Muscle layer of colon (tissue), 2 donors: ENCODE measurements around the gene MAPKAP1.

ENCODE experiments used
- H3K27ac ChIP-seq: one replicate; pipeline ENCODE4 v1.7.0; 2013; ENCODE audit warnings: low read depth, mild to moderate bottlenecking, low read length, moderate library complexity
- H3K27me3 ChIP-seq, 2 donors: one replicate each; pipeline ENCODE4 v1.7.0; 2013; ENCODE audit warnings: low read length in 2 of 2, mild to moderate bottlenecking in 2 of 2; ENCODE audit not compliant: insufficient read depth in 2 of 2, control insufficient read depth in 1 of 2
- H3K36me3 ChIP-seq: one replicate; pipeline ENCODE4 v1.7.0; 2013; ENCODE audit warnings: mild to moderate bottlenecking, low read length; ENCODE audit not compliant: insufficient read depth
- H3K4me1 ChIP-seq: one replicate; pipeline ENCODE4 v1.7.0; 2013; ENCODE audit warnings: mild to moderate bottlenecking, low read length; ENCODE audit not compliant: insufficient read depth
- H3K4me3 ChIP-seq, 2 donors: one replicate each; pipeline ENCODE4 v1.7.0; 2013; ENCODE audit warnings: low read length in 2 of 2, low read depth in 1 of 2, mild to moderate bottlenecking in 1 of 2, moderate library complexity in 1 of 2
- H3K9ac ChIP-seq: one replicate; pipeline ENCODE4 v1.7.0; 2013; ENCODE audit warnings: low read length
- H3K9me3 ChIP-seq: one replicate; pipeline ENCODE4 v1.7.0; 2013; ENCODE audit warnings: mild to moderate bottlenecking, low read length
- donor health status: abdominal sarcoma.
- donor health status: Adenocarcinoma of cecum.

Gene MAPKAP1

DNA sequence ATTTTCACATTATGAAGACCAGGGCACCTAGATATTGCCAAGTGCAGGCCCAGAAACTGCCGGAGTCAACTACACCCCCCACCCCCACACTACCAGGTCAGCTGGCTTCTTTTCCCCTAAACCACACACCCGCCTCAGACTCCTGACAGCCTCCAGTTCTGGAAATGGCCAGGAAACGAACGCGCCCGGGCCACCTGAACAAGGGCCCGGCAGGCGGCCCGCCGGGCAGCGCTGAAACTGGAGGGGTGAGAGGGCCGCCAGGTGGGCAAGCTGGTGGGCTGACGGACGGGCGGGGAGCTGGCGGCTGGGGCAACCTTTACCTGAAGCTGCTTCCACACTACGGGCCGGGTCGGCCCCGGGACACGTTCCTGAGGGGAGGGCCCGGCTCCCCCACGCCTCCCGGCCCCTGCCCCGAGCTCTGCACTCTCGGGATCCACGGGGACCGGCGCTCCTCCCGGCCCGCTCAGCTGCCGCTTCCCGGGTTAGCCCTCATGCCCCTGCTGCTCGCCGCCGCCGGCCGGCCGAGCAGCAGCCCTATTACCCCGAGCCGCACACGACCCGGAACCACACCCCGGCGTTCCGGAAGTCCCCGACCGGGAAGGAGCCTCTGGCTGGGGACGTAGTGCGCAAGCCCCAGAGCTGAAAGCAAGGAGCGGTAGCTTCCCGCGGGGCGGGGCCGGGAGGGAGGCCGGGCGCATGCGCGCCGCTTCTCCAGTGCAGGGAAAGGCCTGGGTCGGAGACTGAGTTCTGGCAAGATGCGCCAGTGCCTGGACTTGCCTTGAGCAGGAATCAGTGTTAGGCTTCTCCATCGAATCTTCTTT, at the start of gene MAPKAP1:
MAPKAP1 (minus strand) TSS at position 558 of the 821 bp plus-strand sequence. CDS start 34,634 bp downstream, outside the sequence.
- Histone ChIP-seq H3K36me3 (no peaks in the 10 kb centered on the region), H3K27me3 (no peaks in the 10 kb centered on the region), H3K4me3 (peak within 1 kb of the TSS; percentile 90 to 94), H3K4me1 (peaks cover 20% of the 10 kb centered on the region), H3K9ac (peak within 1 kb of the TSS; percentile 68), H3K9me3 (no peaks in the 10 kb centered on the region), H3K27ac (peak within 1 kb of the TSS; percentile 94)

DNA sequence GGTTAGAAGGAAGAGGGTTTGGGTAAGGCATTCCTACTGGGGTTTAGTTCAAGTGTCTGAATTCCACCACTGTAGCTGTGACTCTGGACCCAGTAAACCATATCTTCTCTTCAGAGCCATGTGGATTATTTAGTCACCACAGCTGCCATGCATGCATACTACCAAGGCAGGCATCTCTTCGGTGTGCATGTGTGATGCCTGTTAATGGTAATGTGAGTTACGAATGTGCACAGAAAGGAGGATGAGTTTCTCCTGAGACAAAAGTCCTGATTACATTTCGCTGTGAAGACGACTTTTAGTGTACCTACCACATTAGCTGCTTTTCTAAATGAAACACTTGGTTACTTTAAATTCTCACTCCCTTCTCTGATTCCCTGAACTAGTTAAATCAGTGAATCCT, 49.5 kb upstream of the MAPKAP1 start:
- Histone ChIP-seq H3K4me3 (peak overlapping the region in 1 of 2 donors; percentile 2), H3K4me1 (peaks cover 58% of the 10 kb centered on the region), H3K27ac (no peak overlapping the region), H3K27me3 (no peaks in the 10 kb centered on the region), H3K36me3 (no peaks in the 10 kb centered on the region), H3K9me3 (no peaks in the 10 kb centered on the region), H3K9ac (no peak overlapping the region)

DNA sequence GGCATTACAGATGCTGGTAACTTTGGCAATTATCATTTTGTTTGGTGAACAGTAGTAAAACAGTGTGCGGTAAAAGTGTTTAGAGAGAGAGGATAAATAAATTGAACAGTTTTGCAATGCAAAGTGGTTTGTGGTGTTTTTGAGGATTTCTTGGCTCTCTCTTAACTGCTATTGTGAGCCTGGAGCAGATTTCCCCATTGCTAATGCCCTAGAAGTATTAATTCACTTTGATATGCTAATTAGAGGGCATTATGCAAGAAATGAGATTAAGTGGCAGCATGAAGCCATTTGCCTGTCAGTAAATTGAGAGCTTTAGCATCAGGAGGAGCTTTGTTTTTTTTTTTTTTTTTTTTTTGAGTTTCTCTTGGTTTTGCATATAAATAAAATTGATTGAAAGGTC, 48.3 kb upstream of the MAPKAP1 start:
- Histone ChIP-seq H3K9ac (peak overlapping the region; percentile 47), H3K27ac (no peak overlapping the region), H3K27me3 (no peaks in the 10 kb centered on the region), H3K36me3 (no peaks in the 10 kb centered on the region), H3K9me3 (no peaks in the 10 kb centered on the region), H3K4me1 (peaks cover 52% of the 10 kb centered on the region), H3K4me3 (no peak overlapping the region)

DNA sequence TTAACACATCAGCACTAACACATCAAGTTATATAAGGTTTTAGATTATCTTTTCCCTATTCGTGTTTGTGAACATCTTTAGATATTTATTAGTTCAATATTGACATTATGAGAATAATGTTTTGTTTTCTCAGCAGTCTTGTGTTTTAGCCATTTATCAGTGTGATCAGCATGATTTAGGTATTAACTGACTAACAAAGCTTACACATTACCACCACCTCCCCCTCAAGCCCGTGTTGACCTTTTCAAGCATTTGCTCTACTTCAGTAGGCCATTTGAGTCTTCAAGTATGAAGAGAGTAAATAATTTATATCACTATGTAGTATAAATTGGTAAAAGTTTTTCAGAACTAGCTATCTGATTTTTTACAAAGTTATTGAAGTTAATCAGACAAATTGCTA, 47.1 kb upstream of the MAPKAP1 start:
- Histone ChIP-seq H3K36me3 (no peaks in the 10 kb centered on the region), H3K9ac (no peak overlapping the region), H3K27me3 (no peaks in the 10 kb centered on the region), H3K4me1 (peaks cover 47% of the 10 kb centered on the region), H3K9me3 (no peaks in the 10 kb centered on the region), H3K27ac (peak overlapping the region; percentile 44), H3K4me3 (no peak overlapping the region)

DNA sequence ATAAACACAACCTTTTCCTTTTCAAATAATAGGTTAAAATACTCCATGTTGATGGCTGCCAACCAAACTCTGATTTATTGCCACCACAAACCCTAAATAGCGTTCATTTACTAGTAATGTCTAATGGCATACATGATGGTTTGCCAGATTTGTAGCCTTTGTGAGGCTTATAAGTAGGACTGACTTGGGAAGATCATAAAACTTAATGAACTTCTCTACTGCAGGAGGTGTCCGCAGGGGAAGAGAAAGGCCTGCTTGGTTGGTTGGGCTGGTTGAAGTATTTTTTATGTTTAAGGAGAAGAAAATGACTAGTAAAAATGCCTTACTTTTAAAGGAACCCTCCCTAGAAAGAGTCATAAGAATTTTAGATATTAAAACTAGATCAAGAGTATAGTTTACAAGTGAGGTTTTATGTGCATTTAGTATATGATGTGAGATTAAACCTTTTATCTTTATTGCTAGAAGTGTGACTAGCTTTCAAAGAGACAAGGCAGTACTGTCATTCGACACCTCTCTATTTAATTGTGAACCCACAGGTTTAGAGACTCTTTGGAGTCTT, 45.1 kb upstream of the MAPKAP1 start:
- H3K4me1 ChIP-seq, result peaks cover 31% of the 10 kb centered on the region
- H3K9me3 ChIP-seq, result no peaks in the 10 kb centered on the region
- no peaks in the 10 kb centered on the region for H3K36me3 ChIP-seq
- no peak overlapping the region for H3K27ac ChIP-seq
- peak overlapping the region; percentile 10 to 24 for H3K4me3 ChIP-seq
- H3K9ac ChIP-seq, result no peak overlapping the region
- H3K27me3 ChIP-seq, result no peaks in the 10 kb centered on the region

DNA sequence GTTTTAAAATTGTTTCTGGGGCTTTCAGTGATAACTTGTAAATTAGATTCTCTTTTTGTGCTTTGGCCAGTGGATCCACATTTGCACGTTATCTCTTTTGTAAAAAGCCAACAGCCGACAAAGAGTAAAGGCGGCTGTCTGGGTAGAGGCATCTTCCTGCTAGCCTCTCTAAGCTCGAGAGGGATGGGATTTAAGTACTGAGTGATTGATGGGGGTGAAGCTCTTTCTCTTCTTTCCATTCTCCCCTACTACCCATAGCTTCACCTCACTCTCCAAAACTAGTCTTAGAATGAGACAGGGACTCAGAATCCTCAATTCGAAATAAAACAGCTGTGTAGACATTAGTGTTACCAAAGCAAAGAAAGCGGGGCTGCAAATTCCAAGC, 43.6 kb upstream of the MAPKAP1 start:
- Histone ChIP-seq H3K9ac (peak overlapping the region; percentile 68), H3K27ac (peak overlapping the region; percentile 48), H3K36me3 (no peaks in the 10 kb centered on the region), H3K27me3 (no peaks in the 10 kb centered on the region), H3K4me3 (peak overlapping the region; percentile 1 to 96), H3K9me3 (no peaks in the 10 kb centered on the region), H3K4me1 (peaks cover 23% of the 10 kb centered on the region)

DNA sequence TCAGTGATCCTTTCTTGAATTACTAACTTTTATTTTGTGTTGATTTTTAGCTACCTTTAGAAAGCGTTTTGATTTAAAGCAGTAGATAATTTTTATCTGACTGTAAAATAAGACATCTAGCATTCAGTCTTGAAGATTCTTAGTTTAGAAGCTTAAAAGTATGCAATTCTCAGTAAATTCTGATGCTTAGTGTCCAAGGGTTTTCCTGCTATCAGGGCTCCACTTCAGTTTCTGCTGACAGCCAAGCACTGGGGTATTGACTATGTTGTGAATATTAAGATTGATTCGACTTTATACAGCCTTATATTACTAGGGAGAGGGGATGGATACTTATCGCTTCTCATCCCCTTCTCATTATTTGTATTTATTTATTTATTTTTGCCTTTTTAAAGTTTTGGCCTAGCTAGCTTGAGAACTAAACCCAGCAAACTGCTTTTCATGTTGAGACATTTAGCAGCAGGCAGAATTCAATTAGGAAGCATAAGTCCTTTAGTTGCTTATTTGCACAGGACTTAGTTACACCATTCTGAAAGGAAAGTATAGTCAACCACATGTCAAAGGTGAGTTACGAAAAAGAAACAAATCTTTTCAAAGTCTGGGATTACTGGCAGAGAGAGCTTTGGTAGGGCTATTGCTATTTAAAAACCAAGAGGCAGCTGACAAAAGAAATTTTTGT, 43.1 kb upstream of the MAPKAP1 start:
- H3K9me3 ChIP-seq, result no peaks in the 10 kb centered on the region
- no peaks in the 10 kb centered on the region for H3K36me3 ChIP-seq
- H3K9ac ChIP-seq, result peak overlapping the region; percentile 68
- H3K4me1 ChIP-seq, result peaks cover 28% of the 10 kb centered on the region
- no peaks in the 10 kb centered on the region for H3K27me3 ChIP-seq
- peak overlapping the region in 1 of 2 donors; percentile 96 for H3K4me3 ChIP-seq
- peak overlapping the region; percentile 48 for H3K27ac ChIP-seq

DNA sequence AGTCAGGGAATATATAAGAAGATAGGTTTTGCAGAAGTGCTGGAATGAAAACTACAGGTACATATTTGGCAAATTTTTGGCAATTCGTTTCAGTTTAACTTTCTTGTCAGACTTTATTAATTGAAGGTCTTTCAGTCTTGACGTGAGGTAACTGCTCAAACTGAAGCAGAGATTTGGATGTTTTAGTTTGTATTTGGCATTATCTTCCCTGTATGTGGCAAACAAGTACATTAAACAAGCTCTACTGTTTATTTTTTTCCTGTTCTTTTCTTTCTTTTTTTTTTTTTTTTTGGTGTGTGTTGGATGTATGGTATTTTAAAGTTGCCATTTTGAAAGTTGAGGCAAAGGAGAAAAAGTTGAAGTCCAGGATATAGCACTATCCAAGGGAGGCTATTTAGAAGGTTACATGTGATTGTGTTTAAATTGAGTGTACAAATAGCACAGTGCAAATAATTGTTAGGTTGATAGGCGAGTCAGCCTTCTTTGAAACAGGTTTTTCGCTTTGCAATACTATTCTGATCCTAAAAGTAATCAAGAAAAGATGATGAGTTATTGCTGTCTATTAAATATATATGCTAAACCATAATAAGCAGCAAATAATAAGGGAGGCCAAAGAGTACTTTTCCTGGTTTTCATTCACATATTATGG, 42.4 kb upstream of the MAPKAP1 start:
- peak overlapping the region; percentile 91 to 96 for H3K4me3 ChIP-seq
- no peaks in the 10 kb centered on the region for H3K36me3 ChIP-seq
- peak overlapping the region; percentile 91 for H3K27ac ChIP-seq
- H3K27me3 ChIP-seq, result no peaks in the 10 kb centered on the region
- H3K9me3 ChIP-seq, result no peaks in the 10 kb centered on the region
- H3K4me1 ChIP-seq, result peaks cover 30% of the 10 kb centered on the region
- peak overlapping the region; percentile 68 for H3K9ac ChIP-seq

DNA sequence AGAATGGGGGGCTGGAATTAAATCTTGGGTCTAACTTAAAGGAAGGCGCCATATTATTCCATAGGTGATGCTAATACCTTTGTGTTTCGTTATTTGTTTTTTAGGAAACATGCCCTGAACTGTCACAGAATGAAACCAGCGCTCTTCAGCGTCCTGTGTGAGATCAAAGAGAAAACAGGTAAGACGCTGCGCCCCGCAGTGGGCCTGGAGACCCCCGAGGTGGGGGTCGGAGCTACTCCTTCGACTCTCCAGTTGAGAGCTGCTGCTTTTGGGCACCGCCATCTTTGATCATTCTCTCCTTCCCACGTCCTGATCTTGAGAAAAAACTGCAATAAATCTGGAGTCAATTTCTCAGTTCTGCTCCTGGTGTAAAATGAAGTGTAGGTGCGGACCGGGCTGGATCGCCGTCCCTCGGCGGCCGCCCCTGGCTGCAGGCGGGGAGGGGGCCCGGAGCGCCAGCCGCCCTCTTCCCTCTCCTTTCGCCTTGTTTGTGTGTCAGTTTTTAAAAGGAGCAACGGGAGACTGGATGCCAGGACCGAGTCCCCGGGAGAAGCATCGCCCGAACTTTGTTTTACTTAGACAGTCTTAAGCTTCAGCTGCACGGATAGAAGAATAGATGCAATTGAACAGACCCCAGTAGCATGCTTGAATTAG, 41.6 kb upstream of the MAPKAP1 start:
- Histone ChIP-seq H3K36me3 (no peaks in the 10 kb centered on the region), H3K27me3 (no peaks in the 10 kb centered on the region), H3K27ac (peak overlapping the region; percentile 91), H3K9ac (peak overlapping the region; percentile 68), H3K4me3 (peak overlapping the region; percentile 91 to 96), H3K4me1 (peaks cover 23% of the 10 kb centered on the region), H3K9me3 (no peaks in the 10 kb centered on the region)

DNA sequence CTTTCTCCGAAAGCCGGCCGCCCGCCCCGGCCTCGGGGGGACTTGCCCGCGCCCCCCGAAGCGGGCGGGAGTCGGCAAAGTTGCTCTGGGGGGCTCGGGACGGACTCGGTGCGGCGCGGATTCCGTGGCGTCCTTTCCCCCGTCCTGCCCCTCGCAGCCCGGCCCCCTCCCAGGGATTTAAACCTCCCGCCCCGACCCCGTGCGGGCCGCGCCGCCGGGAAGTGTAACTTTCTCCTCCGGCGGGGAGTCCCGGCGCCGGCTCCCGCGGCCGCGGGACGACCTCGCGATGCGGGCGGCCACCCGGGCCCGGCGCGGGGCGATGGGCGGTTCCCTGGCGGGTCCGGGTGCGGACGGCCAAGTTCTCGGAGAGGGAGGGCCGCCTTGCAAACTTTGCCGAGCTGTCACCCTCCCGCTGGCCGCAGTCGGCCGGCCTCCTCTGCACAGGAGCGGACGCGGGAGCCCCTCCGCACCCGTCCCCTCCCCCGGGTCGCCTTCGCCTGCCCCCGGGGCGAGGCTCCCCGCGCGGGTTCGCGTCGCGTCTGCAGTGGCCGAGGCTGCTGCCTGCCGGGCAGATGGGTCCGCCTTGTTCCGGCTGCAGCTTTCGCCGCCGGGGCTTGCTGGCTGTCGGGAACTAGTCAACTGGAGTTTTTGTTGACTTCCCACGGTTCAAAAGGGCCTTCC, 40.9 kb upstream of the MAPKAP1 start:
- H3K36me3 ChIP-seq, result no peaks in the 10 kb centered on the region
- peaks cover 22% of the 10 kb centered on the region for H3K4me1 ChIP-seq
- H3K27me3 ChIP-seq, result no peaks in the 10 kb centered on the region
- peak overlapping the region; percentile 91 for H3K27ac ChIP-seq
- no peaks in the 10 kb centered on the region for H3K9me3 ChIP-seq
- peak overlapping the region; percentile 68 for H3K9ac ChIP-seq
- peak overlapping the region; percentile 91 to 96 for H3K4me3 ChIP-seq
